B cell (primary cell): ENCODE measurements around the gene GTF2A1L.

Source experiments
- CTCF ChIP-seq: fragments of 200-600 bp; IDR thresholded peaks from one replicate; pipeline ENCODE4 v1.8.0; 2022; ENCODE audit warnings: antibody characterized with exemption, mild to moderate bottlenecking
- EZH2 ChIP-seq: IDR thresholded peaks from 2 replicates; pipeline ENCODE4 v1.6.1; 2012; ENCODE audit warnings: borderline replicate concordance, low read depth, mild to moderate bottlenecking, moderate library complexity, low read length; ENCODE audit not compliant: insufficient read depth, poor library complexity, severe bottlenecking

- TF ChIP-seq EZH2 (no peak), CTCF (no peak)
Observed at GRCh38 chr2:48592067-48592466, 25.6 kb upstream of the GTF2A1L start.
